Spinal cord (tissue), 10 donors: ENCODE measurements around the gene FAM193B. TPM values are rescaled to one million over a fixed set of nuclear protein-coding genes. Genes with fewer than 3 reads are reported as not detected.

Experiments used
- DNase-seq, 6 donors: peaks; one replicate each; pipeline versions ENCODE4 v3.0.0 to v3.0.0-alpha.2; 2013 to 2015; ENCODE audit warnings: low spot score in 6 of 6, low read depth in 4 of 6
- H3K27ac ChIP-seq: one replicate; pipeline ENCODE4 v1.5.1; 2013; ENCODE audit warnings: low read depth, low read length, control low read depth
- H3K27me3 ChIP-seq: one replicate; pipeline ENCODE4 v1.6.1; 2013; ENCODE audit warnings: low read length; ENCODE audit not compliant: control insufficient read depth, insufficient read depth
- H3K36me3 ChIP-seq: one replicate; pipeline ENCODE4 v1.6.1; 2013; ENCODE audit warnings: low read length; ENCODE audit not compliant: control insufficient read depth, insufficient read depth
- H3K4me1 ChIP-seq: one replicate; pipeline ENCODE4 v1.6.1; 2013; ENCODE audit warnings: low read length; ENCODE audit not compliant: control insufficient read depth, insufficient read depth
- H3K4me3 ChIP-seq: one replicate; pipeline ENCODE4 v1.5.1; 2013; ENCODE audit warnings: low read depth, low read length, control low read depth
- H3K9me3 ChIP-seq: one replicate; pipeline ENCODE4 v1.6.1; 2013; ENCODE audit warnings: low read length; ENCODE audit not compliant: control insufficient read depth, insufficient read depth
- WGBS: methylation state at CpG from one replicate; pipeline ENCODE4 v1.1.5; 2013; ENCODE audit warnings: missing lambda C conversion rate; ENCODE audit not compliant: insufficient coverage; 5-methylcytosine and 5-hydroxymethylcytosine counted together
- long read RNA-seq, 4 donors: transcript quantifications; one replicate each; lab custom pipeline, GENCODE V29; 2026
- polyA plus RNA-seq, 2 donors: library from polyadenylated mRNA; unstranded; fragments of 120-200 nt; gene quantifications; one replicate each; pipeline ENCODE4 v1.2.1, GENCODE V29; 2013; ENCODE audit not compliant: insufficient read length in 2 of 2
- total RNA-seq, 2 donors: library from RNA; depleted of rRNA in 1 of 2; stranded (reverse); fragments of 120-200 nt in 1 of 2; fragments of >200 nt in 1 of 2; gene quantifications; one replicate each; pipeline versions ENCODE4 v1.2.3 to v1.2.4, GENCODE V29; 2013 to 2014
- donor health status: healthy.

The FAM193B gene
- 10 to 100 TPM; 21.6 to 72.7 TPM for total RNA-seq
- polyA plus RNA-seq = 100 to 1,000 TPM in 1 of 2 donors, 10 to 100 TPM in 1; 78.0 to 115 TPM
- long read RNA-seq, donor 1, transcript FAM193B-204 (4 exons, 1,870 nt) = major isoform, 6 of 15 reads
- long read RNA-seq, donor 1, partial matches to known transcripts = 0 of 15 reads
- long read RNA-seq, donor 1, other reads (novel, unspliced or antisense) = 0 of 15 reads
- long read RNA-seq, donor 2, partial matches to known transcripts = 0 of 4 reads
- long read RNA-seq, donor 2, other reads (novel, unspliced or antisense) = 0 of 4 reads
- long read RNA-seq, donor 3, partial matches to known transcripts = 0 of 3 reads
- long read RNA-seq, donor 3, other reads (novel, unspliced or antisense) = 0 of 3 reads
- long read RNA-seq, donor 4, transcript FAM193B-204 (4 exons, 1,870 nt) = major isoform, 8 of 322 reads
- long read RNA-seq, donor 4, partial matches to known transcripts = 64 of 322 reads
- long read RNA-seq, donor 4, other reads (novel, unspliced or antisense) = 248 of 322 reads

GRCh38 chr5:177554474-177555111 lies at the start of gene FAM193B:
Gene FAM193B, minus strand, starts transcription at chr5:177554563. Its CDS starts 105 bp downstream, at chr5:177554458.
- Histone ChIP-seq H3K9me3 (no peaks in the 10 kb centered on the region), H3K36me3 (peaks cover 10% of the 10 kb centered on the region), H3K27ac (peak within 1 kb of the TSS; percentile 42), H3K4me1 (peaks cover 26% of the 10 kb centered on the region), H3K4me3 (peak within 1 kb of the TSS; percentile 67), H3K27me3 (no peaks in the 10 kb centered on the region)
- WGBS = 7% methylated on average over 37 of the region's 49 CpGs
- DNase-seq = peak; percentile 77 to 98 (median 86)

GRCh38 chr5:177604116-177604521 lies 49.8 kb upstream of the FAM193B start:
- Histone ChIP-seq H3K36me3 (peaks cover 62% of the 10 kb centered on the region), H3K4me3 (no peak overlapping the region), H3K9me3 (no peaks in the 10 kb centered on the region), H3K27ac (no peak overlapping the region), H3K27me3 (no peaks in the 10 kb centered on the region), H3K4me1 (peaks cover 46% of the 10 kb centered on the region)
- WGBS = 95% methylated on average over 27 of the region's 27 CpGs
- DNase-seq = no peak

GRCh38 chr5:177603631-177604030 lies 49.3 kb upstream of the FAM193B start:
- DNase-seq = no peak
- WGBS = 88% methylated on average over 8 of the region's 8 CpGs
- H3K36me3 ChIP-seq = peaks cover 57% of the 10 kb centered on the region
- no peaks in the 10 kb centered on the region for H3K9me3 ChIP-seq
- no peak overlapping the region for H3K27ac ChIP-seq
- H3K27me3 ChIP-seq = no peaks in the 10 kb centered on the region
- H3K4me3 ChIP-seq = no peak overlapping the region
- peaks cover 48% of the 10 kb centered on the region for H3K4me1 ChIP-seq

GRCh38 chr5:177602458-177602830 lies 48.1 kb upstream of the FAM193B start:
- H3K27ac ChIP-seq = no peak overlapping the region
- no peaks in the 10 kb centered on the region for H3K27me3 ChIP-seq
- 87% methylated on average over 4 of the region's 4 CpGs for WGBS
- no peaks in the 10 kb centered on the region for H3K9me3 ChIP-seq
- H3K4me1 ChIP-seq = peaks cover 38% of the 10 kb centered on the region
- no peak overlapping the region for H3K4me3 ChIP-seq
- H3K36me3 ChIP-seq = peaks cover 45% of the 10 kb centered on the region
- no peak for DNase-seq

GRCh38 chr5:177601577-177602457 lies 47.5 kb upstream of the FAM193B start:
- no peak overlapping the region for H3K27ac ChIP-seq
- H3K36me3 ChIP-seq = peaks cover 42% of the 10 kb centered on the region
- no peaks in the 10 kb centered on the region for H3K27me3 ChIP-seq
- peaks cover 32% of the 10 kb centered on the region for H3K4me1 ChIP-seq
- no peak for DNase-seq
- 82% methylated on average over 9 of the region's 13 CpGs for WGBS
- no peak overlapping the region for H3K4me3 ChIP-seq
- no peaks in the 10 kb centered on the region for H3K9me3 ChIP-seq

- H3K36me3 ChIP-seq = peaks cover 43% of the 10 kb centered on the region
- no peaks in the 10 kb centered on the region for H3K27me3 ChIP-seq
- no peak overlapping the region for H3K27ac ChIP-seq
- peaks cover 30% of the 10 kb centered on the region for H3K4me1 ChIP-seq
- H3K9me3 ChIP-seq = no peaks in the 10 kb centered on the region
- peak overlapping the region; percentile 68 for H3K4me3 ChIP-seq
- WGBS = 90% methylated on average over 9 of the region's 11 CpGs
- no peak for DNase-seq
These were observed 46.8 kb upstream of the FAM193B start for GRCh38 chr5:177601126-177601525.

GRCh38 chr5:177600508-177601018 lies 46.2 kb upstream of the FAM193B start:
- H3K4me1 ChIP-seq = peaks cover 30% of the 10 kb centered on the region
- peak overlapping the region; percentile 52 for H3K27ac ChIP-seq
- DNase-seq = peak in 1 of 6 donors; percentile 54
- no peaks in the 10 kb centered on the region for H3K9me3 ChIP-seq
- WGBS = 6% methylated on average over 12 of the region's 16 CpGs
- peaks cover 44% of the 10 kb centered on the region for H3K36me3 ChIP-seq
- no peaks in the 10 kb centered on the region for H3K27me3 ChIP-seq
- peak overlapping the region; percentile 68 for H3K4me3 ChIP-seq

- H3K27ac ChIP-seq = peak within 1 kb of the TSS; percentile 52
These were observed 45.6 kb upstream of the FAM193B start, which contains the start of gene B4GALT7 for GRCh38 chr5:177599731-177600507. Gene B4GALT7, plus strand, starts transcription at chr5:177600132. Its CDS starts 79 bp downstream, at chr5:177600211.

More at GRCh38 chr5:177599731-177600507, 45.6 kb upstream of the FAM193B start, which contains the start of gene B4GALT7:
- Histone ChIP-seq H3K4me3 (peak within 1 kb of the TSS; percentile 68), H3K36me3 (peaks cover 44% of the 10 kb centered on the region), H3K27me3 (no peaks in the 10 kb centered on the region), H3K9me3 (no peaks in the 10 kb centered on the region), H3K4me1 (peaks cover 30% of the 10 kb centered on the region)
- DNase-seq = peak; percentile 54 to 95 (median 73)
- WGBS = under 1% methylated on average over 85 of the region's 86 CpGs
